NOMO-1 treated with DMSO at 0.1 percent for 48 hours (cell line): ENCODE measurements around the gene SLFN12L.
"Not testable (repeated sequence)": the region's sequence is repeated elsewhere in the genome, so short reads cannot be mapped to it uniquely, and the experiment has no call there.

ENCODE experiments used
- DNase-seq: peaks from one replicate; lab custom pipeline; 2025; ENCODE audit not compliant: unreplicated experiment; lab: John Stamatoyannopoulos, UW

The SLFN12L gene

DNA sequence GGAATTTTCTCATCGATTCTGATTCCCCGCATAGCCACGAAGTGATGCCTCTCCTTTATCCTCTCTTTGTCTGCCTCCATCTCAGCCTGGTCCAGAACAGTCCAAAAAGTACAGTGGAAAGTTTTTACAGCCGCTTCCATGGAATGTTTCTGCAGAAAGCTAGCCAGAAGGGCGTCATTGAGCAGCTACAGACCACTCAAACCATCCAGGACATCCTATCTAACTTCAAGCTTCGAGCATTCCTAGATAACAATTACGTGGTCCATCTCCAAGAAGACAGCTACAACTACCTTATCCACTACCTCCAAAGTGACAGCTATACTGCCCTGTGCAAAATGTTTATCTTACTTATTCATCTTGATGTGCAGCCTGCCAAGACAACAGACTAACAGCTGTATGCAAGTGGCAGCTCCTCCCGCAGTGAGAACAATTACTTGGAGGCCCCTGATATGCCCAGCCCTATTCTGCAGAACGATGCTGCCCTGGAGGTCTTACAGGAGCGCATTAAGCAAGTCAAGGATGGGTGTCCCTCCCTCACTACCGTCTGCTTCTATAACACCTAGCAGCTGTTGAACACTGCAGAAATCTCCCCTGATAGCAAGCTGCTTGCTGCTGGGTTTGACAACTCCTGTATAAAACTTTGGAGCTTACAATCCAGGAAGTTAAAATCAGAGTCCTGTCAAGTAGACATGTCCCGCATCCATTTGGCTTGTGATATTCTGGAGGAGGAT is 38.9 kb downstream of the SLFN12L start:
- no peak for DNase-seq

DNA sequence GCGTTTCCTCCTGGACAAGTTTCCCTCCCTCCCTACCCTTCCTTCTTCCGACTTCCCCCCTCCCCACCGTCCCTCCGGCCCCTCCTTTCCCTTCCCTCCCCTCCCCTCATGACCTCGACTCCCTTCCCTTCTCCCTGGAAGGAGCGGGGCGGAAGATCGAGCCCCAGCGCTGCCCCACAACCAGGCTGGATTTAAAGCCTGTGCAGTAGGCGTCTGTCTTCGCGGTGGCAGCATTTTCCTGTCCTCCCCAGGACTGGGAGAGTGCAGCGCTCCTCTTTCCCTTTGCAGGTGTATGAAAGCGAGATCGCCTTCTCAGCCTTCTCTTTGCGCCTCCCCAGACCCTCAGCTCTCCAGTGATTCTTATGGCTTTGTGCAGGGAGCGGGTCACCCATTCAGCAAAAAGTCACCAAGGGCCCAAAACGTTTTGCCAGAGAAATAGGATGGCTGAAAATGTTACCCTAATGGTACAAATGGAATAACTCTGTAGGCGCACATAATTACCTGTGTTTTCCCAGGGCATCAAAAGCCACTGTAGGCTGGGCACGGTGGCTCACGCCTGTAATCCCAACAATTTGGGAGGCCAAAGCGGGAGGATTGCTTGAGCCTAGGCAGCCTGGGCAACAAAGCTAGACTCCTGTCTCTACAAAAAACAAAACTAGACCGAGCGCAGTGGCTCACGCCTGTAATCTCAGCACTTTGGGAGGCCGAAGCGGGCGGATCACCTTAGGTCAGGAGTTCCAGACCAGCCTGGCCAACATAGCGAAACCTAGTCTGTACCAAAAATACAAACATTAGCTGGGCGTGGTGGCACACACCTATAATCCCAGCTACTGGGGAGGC is 40.8 kb downstream of the SLFN12L start:
- DNase-seq: no peak

DNA sequence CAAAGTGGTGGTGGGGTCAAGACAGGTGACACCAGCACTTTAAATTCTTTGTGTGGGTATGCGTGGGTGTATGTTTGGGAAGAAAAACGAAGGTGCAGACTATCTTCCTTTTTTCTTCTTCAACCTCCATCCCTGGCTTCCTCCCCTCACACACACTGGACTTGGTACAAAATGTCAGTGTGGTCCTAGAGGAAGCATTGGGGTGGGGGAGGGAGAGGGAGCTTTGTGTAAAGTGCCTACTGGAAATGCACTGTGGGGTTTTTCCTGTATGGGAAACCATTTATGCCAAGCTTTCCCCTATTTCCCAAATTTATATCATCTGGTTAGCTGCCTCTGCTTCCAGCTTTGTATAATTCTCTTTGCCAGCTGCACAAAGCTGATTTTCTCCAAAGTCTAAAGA is 44.4 kb downstream of the SLFN12L start:
- no peak for DNase-seq

- no peak for DNase-seq
These were observed 46.1 kb downstream of the SLFN12L start for GRCh38 chr17:35491417-35491816.

DNA sequence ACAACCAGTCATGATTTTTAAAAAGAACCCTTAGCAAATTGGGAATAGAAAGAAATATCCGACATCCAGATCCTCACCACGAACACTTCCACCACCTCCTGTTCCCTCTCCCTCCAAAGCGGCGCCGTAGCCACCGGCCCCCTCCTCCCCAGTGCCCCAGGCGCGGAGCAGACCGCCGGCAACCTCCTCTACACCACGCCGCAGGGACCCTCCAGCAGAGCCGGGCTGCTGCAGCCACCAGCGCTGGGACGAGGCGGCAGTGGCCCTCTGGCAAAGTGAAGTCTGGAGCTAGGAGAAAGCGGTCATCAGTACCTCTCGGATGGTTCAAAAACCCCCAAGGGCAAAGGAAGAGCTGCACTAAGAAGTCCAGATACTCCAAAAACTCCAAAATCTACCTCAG is 47.5 kb downstream of the SLFN12L start:
- no peak for DNase-seq

DNA sequence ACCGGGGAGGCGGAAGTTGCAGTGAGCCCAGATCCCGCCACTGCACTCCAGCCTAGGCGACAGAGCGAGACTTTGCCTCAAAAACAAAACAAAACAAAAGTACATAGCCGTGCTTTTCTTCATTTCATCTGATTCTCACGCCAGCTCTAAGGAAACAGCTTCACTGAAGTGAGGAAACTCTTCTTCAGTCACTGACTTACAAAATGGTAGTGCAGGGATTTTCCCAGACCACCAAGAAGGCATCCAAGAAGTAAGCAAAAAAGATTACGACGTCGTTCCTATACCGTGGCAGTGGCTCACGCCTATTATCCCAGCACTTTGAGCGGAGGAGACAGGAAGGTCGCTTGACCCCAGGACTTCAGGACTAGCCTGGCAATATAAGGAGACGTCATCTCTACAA is 48.5 kb downstream of the SLFN12L start:
- DNase-seq: no peak

DNA sequence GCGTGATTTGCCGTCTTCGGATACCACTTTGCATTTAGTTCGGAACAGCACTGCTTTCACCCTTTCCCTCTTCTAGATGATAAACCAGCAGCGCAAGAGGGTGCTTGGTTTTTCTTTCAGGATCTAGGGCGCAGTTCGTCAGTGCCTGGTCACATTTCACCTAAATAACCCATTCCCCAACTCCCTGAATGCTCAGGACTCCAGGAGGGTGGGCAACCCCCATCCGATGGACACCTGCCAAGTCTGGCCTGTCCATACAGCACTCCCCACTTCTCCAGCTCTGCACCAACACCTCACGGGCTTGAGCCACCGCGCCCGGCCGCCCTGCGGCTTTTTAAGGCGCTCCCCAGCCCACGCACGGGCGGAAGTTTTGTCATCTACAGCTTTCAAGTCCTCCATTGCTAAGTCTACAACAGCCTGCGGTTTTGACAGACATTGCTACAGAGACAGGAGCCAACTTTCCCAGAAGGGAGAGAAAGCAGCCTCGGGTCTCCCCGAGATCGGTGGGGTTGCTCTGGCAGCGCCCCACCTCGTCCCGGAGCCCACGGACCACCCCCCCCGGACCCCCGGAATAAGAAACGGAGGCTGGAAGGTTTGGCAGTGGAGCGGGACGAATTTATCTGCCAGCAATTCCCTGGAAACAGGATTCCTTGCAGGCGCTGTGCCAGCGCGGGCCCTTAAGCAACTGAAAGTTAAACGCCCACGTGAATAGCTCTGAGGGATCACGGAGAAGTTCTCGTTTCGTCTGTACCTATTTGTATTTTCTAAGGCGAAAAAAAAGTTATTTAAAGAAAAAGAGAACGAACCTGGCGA is 50.4 kb downstream of the SLFN12L start:
- DNase-seq: peak; percentile 78

GRCh38 chr17:35479271-35479670 is 58.2 kb downstream of the SLFN12L start:
- no peak for DNase-seq

DNA sequence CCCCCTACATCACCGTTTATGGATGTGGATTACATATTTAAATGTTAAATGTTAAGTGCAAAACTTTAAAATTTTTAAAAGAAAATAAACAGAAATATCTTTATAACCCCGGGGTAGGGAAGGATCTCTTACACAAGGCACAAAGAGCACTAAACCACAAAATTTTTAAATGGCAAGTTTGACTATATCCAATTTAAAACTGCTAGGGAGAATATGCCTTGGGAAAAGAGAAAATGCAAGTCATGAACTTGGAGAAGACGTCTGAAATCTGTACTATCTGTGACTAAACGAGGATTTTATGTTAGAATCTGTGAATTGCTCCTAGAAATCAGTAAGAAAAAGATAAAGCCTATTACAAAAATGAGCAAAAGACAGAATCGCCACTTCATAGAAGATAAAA is 60.2 kb downstream of the SLFN12L start:
- DNase-seq: no peak

DNA sequence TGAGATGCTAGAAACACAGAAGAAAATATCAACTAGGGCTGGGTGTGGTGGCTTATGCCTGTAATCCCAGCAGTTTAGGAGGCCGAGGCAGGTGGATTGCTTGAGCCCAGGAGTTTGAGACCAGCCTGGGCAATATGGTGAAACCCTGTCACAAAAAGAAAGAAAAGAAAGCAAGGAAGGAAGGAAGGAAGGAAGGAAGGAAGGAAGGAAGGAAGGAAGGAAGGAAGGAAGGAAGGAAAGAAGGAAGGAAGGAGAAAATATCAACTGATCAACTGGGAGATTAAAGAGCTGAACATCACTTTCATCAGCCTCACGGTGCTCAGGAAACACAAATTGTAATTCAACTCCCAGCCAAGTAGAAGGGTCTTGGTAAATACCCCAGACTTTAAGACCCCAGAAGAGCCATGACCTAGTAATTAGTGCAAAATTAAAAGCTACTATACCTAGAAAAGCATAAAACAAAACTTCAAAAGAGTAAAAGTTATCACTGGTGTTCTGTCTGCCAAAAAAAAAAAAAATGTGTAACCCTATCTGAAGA is 61.1 kb downstream of the SLFN12L start:
- no peak for DNase-seq

- no peak for DNase-seq
These were observed 69.0 kb downstream of the SLFN12L start for GRCh38 chr17:35468475-35468874.

- DNase-seq: no peak
These were observed 69.7 kb downstream of the SLFN12L start for GRCh38 chr17:35467824-35468223.

- no peak for DNase-seq
These were observed 77.1 kb downstream of the SLFN12L start for GRCh38 chr17:35460354-35460851.

GRCh38 chr17:35454035-35454434 is 83.4 kb downstream of the SLFN12L start:
- not testable (repeated sequence) for DNase-seq

GRCh38 chr17:35453171-35453570 is 84.3 kb downstream of the SLFN12L start:
- no peak for DNase-seq

DNA sequence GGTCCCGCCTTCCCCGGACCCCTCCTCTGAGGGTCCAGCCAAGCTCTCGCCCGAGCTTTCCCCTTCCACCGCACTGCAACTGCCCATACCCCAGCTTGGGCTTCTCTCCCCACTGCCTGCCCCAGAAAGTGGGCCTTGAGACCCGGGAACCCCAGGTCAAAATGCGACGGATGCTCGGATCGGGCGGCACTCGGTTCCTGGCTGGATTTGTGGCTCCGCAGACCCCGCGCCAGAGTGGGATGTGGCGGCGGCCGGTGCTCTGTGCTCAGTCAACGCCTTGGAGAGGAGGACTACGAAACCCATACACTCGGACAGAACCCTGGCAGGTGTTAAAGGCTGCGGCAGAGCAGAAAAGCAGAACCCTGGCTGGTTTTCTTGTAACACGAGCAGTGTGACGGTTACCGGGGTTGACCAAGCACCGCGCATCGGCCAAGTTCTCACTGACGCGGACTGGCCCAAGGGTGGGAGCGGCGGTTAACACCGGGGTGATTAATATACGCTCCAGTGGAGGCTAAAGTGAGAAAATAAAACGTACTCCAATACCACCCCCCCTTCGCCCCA is 88.0 kb downstream of the SLFN12L start:
- DNase-seq: peak; percentile 69

- DNase-seq: no peak
These were observed 88.6 kb downstream of the SLFN12L start for GRCh38 chr17:35448899-35449227.

GRCh38 chr17:35448214-35448898 is 89.1 kb downstream of the SLFN12L start, which contains the start of gene SLFN13:
TSS of gene SLFN13 (minus strand) at chr17:35448766. CDS start at chr17:35445680, 3,086 bp downstream.
- DNase-seq: peak; percentile 92

- no peak for DNase-seq
These were observed 90.0 kb downstream of the SLFN12L start for GRCh38 chr17:35447499-35447898.

DNA sequence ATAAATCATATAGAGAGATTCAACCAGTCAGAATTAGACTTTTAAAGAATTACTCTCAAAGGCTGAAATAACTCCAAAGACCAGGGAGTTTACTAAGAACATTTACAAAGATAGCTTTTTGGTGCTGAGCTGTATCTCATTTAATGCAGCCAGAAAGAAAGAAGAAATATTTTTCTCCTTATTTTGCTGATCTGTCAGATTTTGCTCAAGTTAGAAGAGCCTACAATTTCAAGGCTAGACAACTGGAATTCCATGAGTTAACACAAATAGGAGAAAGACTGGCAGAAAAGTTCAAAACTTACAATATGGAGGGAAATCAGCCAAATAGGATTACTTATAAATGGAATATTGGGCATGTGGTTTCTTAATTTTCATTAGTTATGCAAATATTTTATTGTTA is 99.0 kb downstream of the SLFN12L start:
- no peak for DNase-seq
